Activated naive CD8-positive, alpha-beta T cell (primary cell): ENCODE data around the gene RBM39.

ENCODE experiments used
- H3K27ac Mint-ChIP-seq: one replicate; pipeline ENCODE4 v1.8.0; 2021; ENCODE audit warnings: mixed read lengths
- H3K27me3 Mint-ChIP-seq: one replicate; pipeline ENCODE4 v1.8.0; 2021; ENCODE audit warnings: mixed read lengths
- H3K36me3 Mint-ChIP-seq: one replicate; pipeline ENCODE4 v1.8.0; 2021; ENCODE audit warnings: mixed read lengths
- H3K4me1 Mint-ChIP-seq: one replicate; pipeline ENCODE4 v1.8.0; 2021; ENCODE audit warnings: low read depth, mixed read lengths
- H3K4me3 Mint-ChIP-seq: one replicate; pipeline ENCODE4 v1.8.0; 2021; ENCODE audit warnings: mild to moderate bottlenecking, mixed read lengths
- H3K9me3 Mint-ChIP-seq: one replicate; pipeline ENCODE4 v1.8.0; 2021; ENCODE audit warnings: low read depth, mixed read lengths

Gene RBM39

DNA sequence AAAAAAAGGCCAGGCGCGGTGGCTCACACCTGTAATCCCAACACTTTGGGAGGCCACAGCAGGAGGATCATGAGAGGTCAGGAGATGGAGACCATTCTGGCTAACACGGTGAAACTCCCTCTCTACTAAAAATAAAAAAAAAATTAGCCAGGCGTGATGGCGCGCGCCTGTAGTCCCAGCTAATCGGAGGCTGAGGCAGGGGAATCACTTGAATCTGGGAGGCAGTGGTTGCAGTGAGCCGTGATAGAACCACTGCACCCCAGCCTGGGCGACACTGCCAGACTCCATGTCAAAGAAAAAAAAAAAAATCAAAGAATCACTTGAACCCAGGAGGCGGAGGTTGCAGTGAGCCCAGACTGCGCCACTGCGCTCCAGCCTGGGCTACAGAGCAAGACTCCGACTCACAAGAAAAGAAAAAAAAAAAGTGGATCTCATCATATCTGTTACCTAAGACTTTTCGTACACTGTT lies 4.2 kb downstream of the RBM39 start:
- Mint-ChIP-seq H3K9me3 (no peaks in the 10 kb centered on the region), H3K27me3 (no peaks in the 10 kb centered on the region), H3K27ac (peak overlapping the region; percentile 84), H3K4me3 (peak overlapping the region; percentile 86), H3K36me3 (peaks cover 26% of the 10 kb centered on the region), H3K4me1 (peaks cover 58% of the 10 kb centered on the region)

DNA sequence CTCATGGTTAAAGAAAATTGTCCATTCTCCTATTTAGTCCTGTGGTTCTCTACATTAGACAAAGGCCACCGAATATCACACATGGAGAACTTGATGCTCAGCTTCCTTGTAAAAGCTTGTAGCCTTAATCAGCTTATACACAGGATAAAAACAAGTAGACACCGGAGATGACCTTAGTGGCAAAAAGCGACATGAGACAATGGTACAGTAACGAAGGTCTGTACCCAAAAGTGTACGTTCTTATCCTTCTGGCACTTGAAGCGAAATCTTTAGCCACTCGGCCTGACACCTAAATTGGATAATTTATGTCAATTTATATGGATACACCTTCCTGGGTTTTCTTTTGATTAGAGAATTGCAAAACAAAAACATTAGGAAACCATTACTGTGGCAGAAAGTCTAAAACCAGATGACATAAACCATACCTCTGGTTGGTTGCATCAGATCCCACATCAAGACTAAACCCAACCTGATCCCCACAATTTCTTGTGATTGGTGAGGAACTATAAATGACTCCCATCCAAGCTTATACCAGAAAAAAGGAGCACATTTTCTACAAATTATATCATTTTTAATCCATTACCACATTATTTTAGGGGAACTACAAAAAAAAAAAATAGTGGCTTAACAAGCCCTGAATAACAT lies 6.1 kb downstream of the RBM39 start:
- no peaks in the 10 kb centered on the region for H3K9me3 Mint-ChIP-seq
- H3K27ac Mint-ChIP-seq: peak overlapping the region; percentile 67
- H3K27me3 Mint-ChIP-seq: no peaks in the 10 kb centered on the region
- peaks cover 71% of the 10 kb centered on the region for H3K4me1 Mint-ChIP-seq
- H3K36me3 Mint-ChIP-seq: peaks cover 27% of the 10 kb centered on the region
- H3K4me3 Mint-ChIP-seq: peak overlapping the region; percentile 75

DNA sequence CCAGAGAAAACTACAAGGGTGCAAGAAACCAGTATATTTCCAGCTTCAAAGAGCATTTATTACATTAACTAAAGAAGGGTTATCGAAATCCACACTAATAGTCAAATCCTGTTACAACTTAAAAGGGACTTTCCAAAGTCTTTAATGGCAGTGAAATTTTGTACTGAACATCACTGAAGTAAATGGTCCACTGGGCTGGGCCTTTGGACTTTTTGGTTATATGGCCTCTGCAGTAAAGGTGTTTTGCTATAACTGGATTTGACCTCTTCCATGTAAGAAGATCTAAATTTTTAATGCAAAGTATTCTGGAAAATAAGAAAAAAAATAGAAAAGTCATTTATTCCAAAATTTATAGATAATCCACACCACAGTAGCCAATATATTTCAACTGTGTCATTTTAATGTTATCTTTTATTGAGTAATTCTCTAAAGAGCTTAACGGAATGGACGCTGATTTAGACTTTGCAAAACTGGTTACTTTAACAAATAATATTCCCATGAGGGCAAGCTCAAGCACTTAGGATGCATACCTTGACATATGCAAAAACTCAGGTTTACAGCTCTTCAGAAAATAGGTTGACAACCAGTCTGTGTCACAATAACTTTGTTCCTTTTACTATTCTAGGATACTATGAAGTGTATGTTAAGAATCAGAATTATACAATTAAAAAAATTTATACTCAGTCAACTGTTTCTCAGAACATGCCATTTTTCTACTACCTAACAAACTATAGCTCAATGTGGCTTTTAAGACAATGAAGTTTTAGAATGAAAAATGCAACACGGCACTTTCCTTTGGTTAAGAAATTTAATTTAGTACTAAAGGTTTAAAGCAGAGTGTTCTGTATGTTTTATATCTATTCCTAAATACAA lies 7.0 kb downstream of the RBM39 start:
- Mint-ChIP-seq H3K27me3 (no peaks in the 10 kb centered on the region), H3K36me3 (peaks cover 21% of the 10 kb centered on the region), H3K27ac (peak overlapping the region; percentile 69), H3K9me3 (no peaks in the 10 kb centered on the region), H3K4me1 (peaks cover 72% of the 10 kb centered on the region), H3K4me3 (peak overlapping the region; percentile 75)

DNA sequence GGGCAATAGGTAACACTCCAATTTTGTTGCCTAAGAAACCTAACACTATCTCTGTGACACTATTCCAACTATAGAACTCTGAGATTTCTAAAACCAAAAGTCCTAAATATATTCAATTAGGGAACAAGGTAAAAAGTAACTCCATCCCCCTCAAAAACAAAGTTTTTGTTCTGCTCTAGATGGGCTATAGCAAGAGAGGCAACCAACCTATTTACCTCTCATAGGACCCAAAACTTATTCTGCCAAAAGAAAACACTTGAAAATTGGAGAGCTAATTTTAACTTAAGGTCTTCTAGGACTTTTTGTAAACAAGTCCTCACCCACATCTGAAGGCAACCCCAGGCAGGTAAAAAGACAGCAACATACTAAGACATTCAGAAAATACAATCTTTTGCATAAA lies 7.7 kb downstream of the RBM39 start:
- Mint-ChIP-seq H3K4me1 (peaks cover 73% of the 10 kb centered on the region), H3K36me3 (peaks cover 17% of the 10 kb centered on the region), H3K27me3 (no peaks in the 10 kb centered on the region), H3K27ac (peak overlapping the region; percentile 69), H3K4me3 (peak overlapping the region; percentile 68), H3K9me3 (no peaks in the 10 kb centered on the region)

DNA sequence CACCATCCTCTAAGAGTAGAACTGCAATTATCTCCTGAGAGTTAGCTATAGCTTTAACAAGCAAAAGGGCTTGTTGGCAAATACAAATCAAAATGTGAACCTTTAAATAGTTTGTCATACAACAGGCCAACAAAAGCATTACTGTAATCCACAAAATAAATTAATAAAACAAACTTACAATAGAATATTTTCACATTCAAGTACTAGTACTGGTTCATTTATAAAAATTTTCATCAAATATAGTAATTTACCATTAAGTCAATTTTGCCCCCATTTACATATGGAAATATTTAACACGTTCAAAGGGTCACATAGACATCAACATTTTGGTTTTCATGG lies 9.4 kb downstream of the RBM39 start:
- H3K27ac Mint-ChIP-seq: peak overlapping the region; percentile 66
- H3K27me3 Mint-ChIP-seq: no peaks in the 10 kb centered on the region
- H3K4me3 Mint-ChIP-seq: peak overlapping the region; percentile 55
- H3K9me3 Mint-ChIP-seq: no peaks in the 10 kb centered on the region
- peaks cover 61% of the 10 kb centered on the region for H3K4me1 Mint-ChIP-seq
- H3K36me3 Mint-ChIP-seq: peaks cover 10% of the 10 kb centered on the region

DNA sequence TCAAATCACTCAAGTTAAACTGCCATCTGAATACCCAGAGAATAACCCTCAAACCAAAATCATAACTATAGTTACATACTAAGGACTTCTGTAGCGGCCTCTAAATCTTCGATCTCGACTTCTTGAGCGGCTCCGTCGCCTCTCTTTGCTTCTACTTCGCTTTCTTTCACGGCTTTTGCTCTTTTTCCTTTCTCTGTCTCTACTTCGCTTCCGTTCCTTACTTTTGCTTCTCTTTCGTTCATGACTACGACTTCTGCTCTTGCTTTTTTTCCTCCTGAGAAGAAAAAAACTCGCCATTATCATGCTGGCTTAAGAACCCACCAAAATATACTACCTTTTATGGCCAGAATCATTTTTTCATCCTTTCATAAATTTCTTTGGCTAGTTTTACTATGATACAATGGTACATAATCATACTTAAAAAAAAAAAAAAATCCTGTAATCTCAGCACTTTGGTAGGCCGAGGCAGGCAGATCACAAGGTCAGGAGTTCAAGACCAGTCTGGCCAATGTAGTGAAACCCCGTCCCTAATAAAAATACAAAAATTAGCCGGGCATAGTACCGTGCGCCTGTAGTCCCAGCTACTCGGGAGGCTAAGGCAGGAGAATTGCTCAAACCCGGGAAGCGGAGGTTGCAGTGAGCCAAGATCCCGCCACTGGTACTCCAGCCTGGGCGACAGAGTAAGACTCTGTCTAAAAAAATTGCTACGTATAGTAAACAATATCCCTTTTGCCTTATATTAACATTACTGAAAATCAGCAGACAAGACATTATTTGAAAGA lies 10.0 kb downstream of the RBM39 start:
- no peaks in the 10 kb centered on the region for H3K27me3 Mint-ChIP-seq
- peak overlapping the region; percentile 48 for H3K4me3 Mint-ChIP-seq
- H3K9me3 Mint-ChIP-seq: no peaks in the 10 kb centered on the region
- H3K27ac Mint-ChIP-seq: peak overlapping the region; percentile 52
- H3K36me3 Mint-ChIP-seq: peaks cover 10% of the 10 kb centered on the region
- H3K4me1 Mint-ChIP-seq: peaks cover 61% of the 10 kb centered on the region

DNA sequence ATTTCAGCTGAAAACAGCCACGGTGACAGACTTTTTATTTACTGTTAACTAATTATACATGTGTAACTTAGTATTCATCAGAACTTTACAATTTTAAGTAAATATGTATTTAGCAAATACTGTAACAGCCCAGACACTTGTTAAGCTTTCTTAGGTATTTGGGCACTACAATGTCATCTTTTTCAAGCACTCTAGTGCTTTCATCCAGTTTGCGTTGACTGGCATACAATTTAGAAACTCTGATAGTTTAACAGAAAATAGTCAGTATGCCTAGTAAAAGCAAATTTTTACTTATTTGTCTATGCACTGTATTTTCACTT lies 10.6 kb downstream of the RBM39 start:
- no peak overlapping the region for H3K27ac Mint-ChIP-seq
- H3K27me3 Mint-ChIP-seq: no peaks in the 10 kb centered on the region
- peaks cover 64% of the 10 kb centered on the region for H3K4me1 Mint-ChIP-seq
- no peaks in the 10 kb centered on the region for H3K9me3 Mint-ChIP-seq
- H3K36me3 Mint-ChIP-seq: peaks cover 10% of the 10 kb centered on the region
- peak overlapping the region; percentile 48 for H3K4me3 Mint-ChIP-seq

DNA sequence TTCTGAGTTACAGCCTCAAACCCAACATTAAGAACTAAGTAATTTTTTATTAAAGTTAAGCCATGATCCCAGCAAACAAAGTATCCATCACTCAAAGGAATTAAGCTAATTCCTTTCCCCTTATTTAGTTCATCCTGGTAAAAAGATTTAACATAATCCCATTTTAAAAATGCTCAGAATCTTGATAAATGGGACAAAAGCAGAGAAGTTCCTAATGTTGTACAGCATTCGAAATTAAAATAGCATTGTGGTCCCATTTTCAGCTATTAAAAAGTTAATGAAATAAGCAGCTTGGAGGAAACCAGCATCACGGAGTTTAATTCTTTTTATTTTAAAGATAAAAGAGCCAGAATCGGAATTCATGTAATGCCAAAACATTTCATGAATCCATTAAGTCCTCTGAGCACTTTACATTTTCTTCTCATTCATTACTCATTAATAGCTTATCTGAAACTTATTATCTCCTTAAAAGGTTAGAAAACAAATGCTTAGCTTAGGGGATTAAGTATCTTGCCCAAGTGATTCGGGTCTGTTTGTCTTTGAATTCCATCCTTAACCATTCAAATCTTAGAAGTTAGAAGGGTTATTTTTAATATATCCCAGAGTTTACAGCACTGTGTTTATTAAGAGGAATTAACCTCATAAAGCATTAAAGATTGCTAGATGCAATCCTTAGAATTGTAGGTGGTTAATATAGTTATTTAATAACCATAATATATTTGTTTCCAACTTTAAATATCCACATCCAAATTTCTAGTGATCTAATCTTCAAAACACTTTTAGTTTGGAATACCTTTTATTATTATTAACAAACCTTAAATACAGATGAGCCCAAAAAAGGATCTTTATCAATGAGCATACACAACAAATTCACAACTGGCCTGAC lies 11.2 kb downstream of the RBM39 start:
- H3K4me1 Mint-ChIP-seq: peaks cover 62% of the 10 kb centered on the region
- peak overlapping the region; percentile 31 for H3K4me3 Mint-ChIP-seq
- H3K27ac Mint-ChIP-seq: peak overlapping the region; percentile 81
- no peaks in the 10 kb centered on the region for H3K27me3 Mint-ChIP-seq
- H3K9me3 Mint-ChIP-seq: no peaks in the 10 kb centered on the region
- peaks cover 6% of the 10 kb centered on the region for H3K36me3 Mint-ChIP-seq

DNA sequence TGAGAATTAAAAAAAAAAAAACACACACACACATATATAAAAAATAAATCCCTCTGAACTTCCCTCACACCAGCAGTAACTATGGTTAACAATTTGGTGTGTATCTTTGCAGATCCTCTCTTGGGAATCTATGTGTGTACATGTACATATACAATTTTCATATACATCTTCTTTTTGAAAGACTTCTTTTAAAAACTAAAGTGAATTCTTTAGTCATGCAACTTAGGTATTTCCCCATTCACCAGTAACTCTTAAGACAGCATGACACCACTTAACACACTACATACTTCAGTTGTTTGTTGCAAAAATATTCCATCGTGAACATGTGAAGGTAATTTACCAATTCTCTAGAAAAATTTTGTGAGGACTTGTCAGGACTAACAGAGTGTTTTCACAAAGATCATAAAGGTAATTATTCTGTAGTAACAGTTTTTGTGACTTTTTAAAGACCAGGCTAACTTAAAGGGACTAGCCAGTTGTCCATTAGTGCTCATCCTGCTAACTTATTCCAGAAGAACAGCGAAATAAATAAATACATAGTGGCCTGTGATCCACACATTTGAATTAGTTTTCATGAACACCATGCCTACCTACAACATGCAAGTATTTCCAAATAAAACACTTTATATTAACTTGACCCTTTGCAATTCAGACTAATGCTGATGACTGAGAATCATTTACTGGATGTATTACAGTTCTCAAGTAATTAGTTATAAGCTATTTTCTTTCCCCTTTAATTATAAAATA lies 12.1 kb downstream of the RBM39 start:
- Mint-ChIP-seq H3K9me3 (no peaks in the 10 kb centered on the region), H3K27ac (peak overlapping the region; percentile 81), H3K4me3 (peak overlapping the region; percentile 31), H3K27me3 (no peaks in the 10 kb centered on the region), H3K4me1 (peaks cover 60% of the 10 kb centered on the region), H3K36me3 (peaks cover 6% of the 10 kb centered on the region)

DNA sequence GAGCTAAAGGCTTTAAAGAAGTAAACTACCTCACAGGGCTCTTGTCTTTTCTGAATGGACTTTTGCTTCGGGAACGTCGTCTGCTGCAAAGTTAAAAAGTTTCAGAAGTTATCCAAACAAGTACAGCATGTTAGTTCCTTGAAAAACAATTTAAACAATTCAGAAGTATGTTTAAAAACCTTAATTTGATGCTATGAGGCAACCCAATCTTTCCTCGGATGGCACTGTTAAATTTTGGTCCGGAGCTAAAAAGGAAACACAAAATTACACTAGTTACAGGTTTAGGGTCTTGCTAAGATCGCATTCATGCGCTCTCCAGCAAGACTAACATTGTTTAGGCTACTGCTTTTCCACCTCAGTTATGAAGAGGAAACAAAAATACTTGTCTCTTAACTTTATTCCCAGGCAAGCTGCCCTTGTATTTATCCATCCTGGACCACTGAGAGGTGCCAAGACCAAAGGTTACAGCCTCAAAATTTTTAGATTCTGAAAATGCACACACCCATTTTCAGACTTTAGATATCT lies 12.7 kb downstream of the RBM39 start:
- H3K27me3 Mint-ChIP-seq: no peaks in the 10 kb centered on the region
- H3K4me1 Mint-ChIP-seq: peaks cover 58% of the 10 kb centered on the region
- no peak overlapping the region for H3K4me3 Mint-ChIP-seq
- H3K36me3 Mint-ChIP-seq: peaks cover 6% of the 10 kb centered on the region
- peak overlapping the region; percentile 46 for H3K27ac Mint-ChIP-seq
- H3K9me3 Mint-ChIP-seq: no peaks in the 10 kb centered on the region

DNA sequence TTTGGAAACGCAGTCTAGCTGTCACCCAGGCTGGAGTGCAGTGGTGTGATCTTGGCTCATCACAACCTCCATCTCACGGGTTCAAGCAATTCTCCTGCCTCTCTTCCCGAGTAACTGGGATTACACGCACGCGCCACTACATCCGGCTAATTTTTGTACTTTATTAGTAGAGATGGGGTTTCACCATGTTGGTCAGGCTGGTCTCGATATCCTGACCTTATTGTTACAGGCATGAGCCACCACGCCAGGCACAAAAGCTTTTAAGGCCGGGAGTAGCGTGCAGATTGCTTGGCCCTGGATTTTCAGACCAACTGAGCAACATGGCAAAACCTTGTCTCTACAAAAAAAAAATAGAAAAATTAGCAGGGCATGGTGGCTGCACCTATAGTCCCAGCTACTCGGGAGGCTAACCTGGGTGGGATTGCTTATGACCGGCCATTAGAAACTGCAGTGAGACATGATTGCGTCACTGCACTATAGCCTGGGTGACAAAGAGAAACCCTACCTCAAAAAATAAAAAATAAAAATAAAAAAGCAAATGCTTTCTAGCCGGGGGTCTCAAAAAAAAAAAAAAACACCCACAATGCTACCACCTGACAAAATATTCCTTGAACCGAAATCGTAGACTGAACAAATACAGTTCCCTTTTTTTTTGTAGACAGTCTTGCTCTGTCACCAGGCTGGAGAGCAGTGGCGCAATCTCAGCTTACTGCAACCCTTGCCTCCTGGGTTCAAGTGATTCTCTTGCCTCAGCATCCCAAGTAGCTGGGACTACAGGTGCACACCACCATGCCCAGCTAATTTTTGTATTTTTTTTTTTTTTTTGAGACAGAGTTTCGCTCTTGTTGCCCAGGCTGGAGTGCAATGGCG lies 15.0 kb downstream of the RBM39 start:
- Mint-ChIP-seq H3K4me1 (peaks cover 47% of the 10 kb centered on the region), H3K27ac (no peak overlapping the region), H3K9me3 (no peaks in the 10 kb centered on the region), H3K4me3 (no peak overlapping the region), H3K27me3 (no peaks in the 10 kb centered on the region), H3K36me3 (peaks cover 6% of the 10 kb centered on the region)

DNA sequence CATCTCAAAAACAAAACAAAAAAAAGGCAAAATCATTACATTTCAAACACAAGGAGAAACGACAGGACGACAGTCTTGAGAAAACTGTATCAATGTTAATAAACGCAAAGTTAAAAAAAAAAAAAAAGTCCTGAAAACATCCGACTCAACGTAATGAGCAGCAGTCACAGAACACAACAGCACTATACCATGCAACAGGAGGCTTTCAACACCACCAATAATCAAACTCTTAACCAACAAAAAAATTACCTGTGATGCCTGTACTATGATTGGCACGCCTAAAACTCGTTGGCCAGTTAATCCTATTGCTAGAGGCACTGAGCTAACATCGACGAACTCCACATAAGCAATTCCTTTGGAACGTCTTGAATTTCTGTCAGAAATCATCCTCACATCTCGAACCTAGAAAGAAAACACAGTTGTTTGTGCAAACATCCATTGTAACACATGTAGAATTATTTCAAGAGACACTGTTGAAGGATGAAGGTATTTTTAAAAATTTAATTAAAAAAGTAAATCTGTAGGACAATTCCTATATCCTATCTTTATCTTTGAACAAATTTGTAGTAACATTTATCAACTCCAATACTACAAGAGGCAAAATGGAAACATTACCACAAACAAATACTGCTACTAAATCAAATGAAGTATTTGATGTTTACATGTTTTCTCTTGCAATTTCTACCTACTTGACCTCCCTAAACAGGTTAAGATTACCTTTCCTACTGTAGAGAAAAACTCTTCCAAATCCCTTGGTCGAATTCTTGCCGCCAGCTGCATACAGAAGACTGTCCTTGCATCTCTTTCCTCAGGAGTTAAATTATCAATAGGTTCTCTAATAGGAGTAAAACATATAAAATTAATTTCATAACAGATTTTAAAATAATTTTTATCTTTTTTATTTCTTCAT lies 17.5 kb downstream of the RBM39 start:
- no peaks in the 10 kb centered on the region for H3K27me3 Mint-ChIP-seq
- peaks cover 46% of the 10 kb centered on the region for H3K4me1 Mint-ChIP-seq
- peaks cover 6% of the 10 kb centered on the region for H3K36me3 Mint-ChIP-seq
- no peak overlapping the region for H3K4me3 Mint-ChIP-seq
- H3K27ac Mint-ChIP-seq: peak overlapping the region; percentile 75
- H3K9me3 Mint-ChIP-seq: no peaks in the 10 kb centered on the region
